G401 (cell line): ENCODE data around the gene C1orf198. TPM values are rescaled to one million over a fixed set of nuclear protein-coding genes. Genes with fewer than 3 reads are reported as not detected.

Experiments used
- DNase-seq: peaks from one replicate; pipeline ENCODE4 v3.0.0-alpha.2; 2015; ENCODE audit warnings: low spot score
- in situ Hi-C: cut with HindIII; loops from 2 replicates; pipeline ENCODE4 v1.10.0; 2016; ENCODE audit warnings: low sequenced_read_pairs, mixed read lengths
- total RNA-seq: library from RNA; depleted of rRNA; stranded (reverse); fragments of >200 nt; shearing (Covaris generic); gene quantifications from 2 replicates; pipeline ENCODE4 v1.2.3, GENCODE V29; 2014

The C1orf198 gene
- total RNA-seq, 1 experiment from 2014 or later: 35.6 TPM

DNA sequence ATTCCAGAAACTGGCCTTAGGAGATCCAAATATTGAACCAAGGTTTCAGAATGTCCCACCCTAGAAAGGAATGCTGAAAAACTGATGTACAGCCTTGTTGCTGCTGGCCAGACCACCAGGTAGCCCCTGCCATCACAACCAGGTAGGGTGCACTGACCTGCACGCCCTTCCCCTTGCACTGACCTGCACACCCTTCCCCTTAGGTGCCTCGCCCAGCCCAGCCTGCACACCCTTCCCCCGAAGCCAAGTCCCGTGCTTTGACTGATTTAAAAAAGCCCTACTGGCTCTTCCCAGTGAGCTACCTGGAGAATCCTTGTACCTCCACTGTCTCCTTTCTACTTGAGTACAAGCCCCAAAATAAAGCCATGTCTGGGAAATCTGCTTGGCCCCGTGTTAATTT lies 26.3 kb upstream of the C1orf198 start:
- no peak for DNase-seq
- in situ Hi-C loops: no loop called here

DNA sequence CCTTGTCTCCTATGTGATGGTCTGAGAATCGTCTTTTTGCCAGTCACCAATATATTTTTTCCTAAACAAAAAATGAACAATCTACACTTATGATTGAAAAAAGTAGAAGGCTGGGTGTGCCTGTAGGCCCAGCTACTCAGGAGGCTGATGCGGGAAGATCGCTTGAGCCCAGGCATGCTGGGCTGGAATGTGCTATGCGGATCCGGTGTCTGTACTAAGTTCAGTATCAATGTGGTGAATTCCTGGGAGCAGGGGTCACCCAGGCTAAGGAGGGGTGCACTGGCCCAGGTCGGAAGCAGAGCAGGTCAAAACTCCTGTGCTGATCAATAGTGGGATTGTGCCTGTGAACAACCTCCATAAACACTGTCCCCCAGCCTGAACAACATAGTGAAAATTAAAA lies 25.7 kb upstream of the C1orf198 start:
- DNase-seq: no peak
- in situ Hi-C loops: no loop called here

DNA sequence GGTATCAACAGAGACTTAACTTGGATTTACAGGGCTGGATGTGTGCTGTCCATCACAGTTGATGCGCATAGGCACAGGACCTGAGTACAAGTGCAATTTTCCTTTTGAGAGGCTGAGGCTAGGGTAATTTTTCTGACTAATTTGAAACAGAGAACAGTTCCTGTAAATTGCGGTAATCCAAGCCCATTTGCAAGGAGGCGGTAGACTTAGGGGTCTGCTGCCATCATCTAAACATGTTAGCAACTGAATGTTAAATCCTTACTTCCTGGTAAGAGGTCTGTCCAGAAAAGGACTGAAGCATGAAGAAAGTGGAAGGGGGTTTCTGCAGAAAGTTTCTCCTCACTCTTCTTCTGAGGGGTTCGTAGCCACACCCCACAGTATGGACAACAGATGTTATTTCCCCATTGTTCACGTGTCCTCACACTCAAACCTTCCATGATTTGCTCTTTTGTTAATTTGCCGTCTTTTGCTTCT lies 23.7 kb upstream of the C1orf198 start:
- no peak for DNase-seq
- in situ Hi-C loops: no loop called here

DNA sequence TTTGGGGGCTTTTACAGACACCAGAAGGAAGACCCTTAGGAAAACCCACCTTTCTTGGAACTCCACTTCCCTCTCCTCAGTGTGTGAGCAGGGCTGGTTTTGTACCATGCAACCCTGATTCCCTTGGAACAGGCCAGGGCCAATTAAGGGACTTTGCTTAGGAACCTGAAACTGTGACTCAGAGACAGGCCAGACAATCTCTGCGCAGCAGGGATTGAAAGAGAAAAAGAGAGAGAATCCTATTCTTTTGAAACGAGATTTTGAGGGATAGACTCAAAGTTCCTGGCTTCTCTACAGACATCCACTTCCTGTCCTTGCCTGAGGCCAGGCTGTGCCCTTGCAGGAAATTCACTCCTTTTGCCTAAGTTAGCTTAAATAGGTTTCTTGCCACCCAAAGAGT lies 23.1 kb upstream of the C1orf198 start:
- no peak for DNase-seq
- in situ Hi-C loops: no loop called here

DNA sequence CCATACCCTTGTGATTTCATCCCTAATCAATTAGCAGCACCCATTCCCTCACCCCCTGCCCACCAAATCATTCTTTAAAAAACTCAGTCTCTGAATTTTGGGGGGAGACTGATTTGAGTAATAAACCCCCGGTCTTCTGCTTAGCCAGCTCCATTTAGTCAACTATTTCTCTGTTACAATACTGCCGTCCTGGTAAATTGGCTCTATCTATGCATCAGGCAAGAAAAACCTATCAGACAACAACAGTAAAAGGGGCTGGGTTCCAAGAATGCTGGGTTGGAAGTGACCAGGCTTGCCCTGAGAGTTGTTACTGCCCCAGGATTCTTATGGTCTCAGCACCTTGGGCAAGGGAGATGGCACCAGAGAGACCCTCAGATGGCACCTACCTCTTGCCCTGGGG lies 16.3 kb upstream of the C1orf198 start:
- in situ Hi-C loops: no loop called here
- no peak for DNase-seq

DNA sequence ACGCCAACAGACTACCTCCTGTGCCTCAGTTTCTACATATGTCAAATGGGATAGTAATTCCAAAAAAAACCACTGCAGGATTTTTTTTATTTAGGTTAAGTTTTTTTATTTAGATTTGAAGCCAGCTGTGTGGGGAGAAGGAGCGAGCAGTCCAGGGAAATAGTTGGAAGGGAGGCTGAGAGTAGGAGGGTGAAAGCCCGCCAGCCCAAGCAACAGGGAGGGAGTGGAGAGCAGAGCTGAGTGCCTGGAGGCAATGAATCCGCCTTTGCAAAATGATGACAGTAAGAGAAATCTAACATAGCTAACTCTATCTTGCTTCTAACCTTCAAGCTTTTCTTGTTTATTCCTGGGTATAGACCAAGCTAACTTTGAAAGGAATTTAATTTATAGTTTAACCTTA lies 15.6 kb upstream of the C1orf198 start:
- no peak for DNase-seq
- in situ Hi-C loops: no loop called here

DNA sequence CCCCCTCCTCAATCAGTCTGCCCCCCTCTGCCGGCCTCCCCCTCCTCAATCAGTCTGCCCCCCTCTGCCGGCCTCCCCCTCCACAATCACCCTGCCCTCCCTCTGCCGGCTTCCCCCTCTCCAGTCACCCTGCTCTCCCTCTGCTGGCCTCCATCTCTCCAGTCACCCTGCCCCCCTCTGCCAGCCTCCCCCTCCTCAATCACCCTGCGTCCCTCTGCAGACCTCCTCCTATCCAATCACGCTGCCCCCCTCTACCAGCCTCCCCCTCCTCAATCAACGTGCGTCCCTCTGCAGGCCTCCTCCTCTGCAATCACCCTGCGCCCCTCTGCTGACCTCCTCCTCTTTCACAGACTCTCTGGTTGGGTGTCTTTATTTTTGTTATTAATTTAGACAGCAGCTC lies 11.5 kb upstream of the C1orf198 start:
- DNase-seq: no peak

DNA sequence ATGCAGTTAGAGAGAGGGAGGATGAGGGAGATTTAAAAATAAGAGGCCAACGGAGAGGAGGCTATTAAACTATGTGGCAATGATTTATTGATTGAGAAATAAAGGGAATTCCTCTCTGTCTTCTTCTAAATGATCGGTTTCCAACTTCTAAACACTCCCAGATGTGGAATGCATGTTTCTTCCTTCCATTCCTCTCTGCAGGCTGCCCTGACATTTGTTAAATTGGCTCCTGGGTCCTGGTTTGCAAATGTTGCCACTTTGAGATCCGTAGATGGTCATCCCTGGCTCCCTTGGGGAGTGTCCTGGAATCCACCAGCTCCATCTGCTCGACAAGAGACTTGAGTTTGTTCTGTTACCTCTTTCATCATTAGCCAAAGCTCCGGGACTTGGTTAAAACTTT lies 10.3 kb upstream of the C1orf198 start:
- DNase-seq: no peak
- in situ Hi-C loops: no loop called here

More for the DNA sequence above, 11.5 kb upstream of the C1orf198 start:
- in situ Hi-C loops: no loop called here

DNA sequence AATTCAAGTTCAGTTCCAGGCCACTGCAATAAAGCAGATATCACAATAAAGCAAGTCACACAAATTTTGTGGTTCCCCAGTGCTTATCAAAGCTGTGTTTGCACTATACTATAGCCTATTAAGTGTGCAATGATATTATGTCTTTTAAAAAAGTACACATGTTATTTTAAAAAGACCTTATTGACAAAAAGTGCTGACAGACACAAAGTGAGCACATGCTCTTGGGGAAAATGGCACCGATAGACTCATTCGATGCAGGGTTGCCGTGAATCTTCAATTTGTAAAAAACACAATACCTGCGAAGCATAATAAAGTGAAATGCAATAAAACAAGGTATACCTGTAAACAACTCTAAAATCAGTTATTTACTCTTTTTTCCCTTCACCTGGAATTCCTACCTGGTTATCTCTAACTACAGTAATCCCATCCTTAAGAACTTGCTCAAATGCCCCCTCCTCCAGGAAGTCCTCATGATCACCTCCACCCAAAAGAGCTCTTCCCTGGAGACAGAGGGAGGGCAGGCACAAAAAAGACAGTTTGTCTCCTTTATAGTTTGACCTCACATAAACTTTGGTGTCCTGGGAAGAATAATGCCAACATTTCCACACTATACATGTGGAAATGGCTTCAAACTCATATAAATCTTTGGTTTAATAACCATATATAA lies 9.7 kb upstream of the C1orf198 start:
- in situ Hi-C loops: no loop called here
- DNase-seq: no peak

DNA sequence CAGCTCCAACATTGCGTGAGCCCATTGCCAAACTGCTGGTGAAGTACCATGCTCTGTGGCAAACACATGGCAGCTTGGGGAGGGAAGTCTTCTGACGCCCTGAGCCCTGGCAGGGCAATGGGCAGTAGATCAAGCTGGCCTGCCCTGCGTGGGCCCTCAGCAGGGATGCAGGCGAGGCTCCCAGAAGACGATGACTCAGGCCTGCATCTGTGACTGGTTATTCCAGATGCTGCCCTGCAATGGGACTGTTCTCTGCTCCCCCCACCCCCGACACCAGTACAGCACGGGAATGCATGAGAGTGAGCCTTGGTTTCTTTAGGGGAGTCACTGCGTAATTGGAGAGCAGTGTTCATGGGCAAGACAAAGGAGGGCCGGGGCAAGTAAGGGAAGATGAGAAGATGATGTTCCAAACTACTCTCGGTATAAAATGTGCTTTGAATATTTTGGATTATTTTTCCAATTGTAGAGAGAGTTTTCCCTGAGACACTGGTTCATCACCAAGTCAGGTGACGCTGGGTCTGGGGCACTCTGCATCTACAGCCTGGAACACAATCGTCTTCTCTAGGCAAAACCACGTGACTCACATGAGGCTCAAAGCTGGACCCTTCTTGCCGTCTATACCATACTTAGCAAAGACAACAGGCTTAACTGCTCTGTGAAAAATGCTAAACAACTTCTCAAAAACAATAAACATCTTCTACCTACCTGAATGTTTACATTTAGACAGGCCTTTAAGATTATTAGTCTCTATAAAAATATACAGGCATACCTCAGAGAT lies 9.0 kb upstream of the C1orf198 start:
- in situ Hi-C loops: no loop called here

DNA sequence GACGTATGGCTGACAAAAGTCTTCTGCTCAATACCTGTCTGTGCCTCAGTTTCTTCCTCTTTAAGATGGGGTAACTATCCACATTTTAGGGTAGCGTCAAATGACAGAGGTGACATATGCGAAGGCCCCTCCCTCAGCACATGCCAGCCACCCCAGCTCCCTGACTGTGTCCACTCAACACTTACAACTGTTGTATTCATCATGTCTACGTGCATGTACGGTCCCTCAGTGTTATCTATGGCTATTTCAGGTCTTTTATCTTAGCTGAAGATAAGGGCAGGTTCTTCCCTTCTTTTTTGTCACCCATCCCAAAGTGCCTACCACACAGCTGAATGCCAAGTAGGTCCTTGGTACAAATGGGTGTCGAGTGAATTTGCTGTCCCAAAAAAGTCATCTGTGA lies 8.3 kb upstream of the C1orf198 start:
- in situ Hi-C loops: no loop called here
- DNase-seq: no peak

More for the DNA sequence above, 9.0 kb upstream of the C1orf198 start:
- no peak for DNase-seq

DNA sequence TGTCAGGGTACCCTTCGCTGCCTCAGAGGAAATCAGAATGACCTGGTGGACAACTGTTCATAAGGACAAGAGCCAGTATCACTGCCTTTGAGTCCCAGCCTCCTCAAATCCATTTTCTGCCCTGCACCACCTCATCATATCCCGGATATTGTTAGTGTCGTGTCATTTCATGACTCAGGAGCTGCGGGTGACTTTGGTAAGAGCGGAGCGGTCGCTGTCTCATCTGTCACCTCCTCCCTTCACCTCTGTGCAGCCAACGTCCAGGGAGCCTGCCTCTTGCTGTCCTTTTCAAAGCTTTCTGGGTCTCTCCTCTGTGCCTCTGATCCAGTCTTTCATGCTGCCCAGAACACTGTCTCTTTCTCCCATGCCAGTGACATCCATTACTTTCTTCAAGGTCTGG lies 7.0 kb upstream of the C1orf198 start:
- DNase-seq: no peak
- in situ Hi-C loops: no loop called here

DNA sequence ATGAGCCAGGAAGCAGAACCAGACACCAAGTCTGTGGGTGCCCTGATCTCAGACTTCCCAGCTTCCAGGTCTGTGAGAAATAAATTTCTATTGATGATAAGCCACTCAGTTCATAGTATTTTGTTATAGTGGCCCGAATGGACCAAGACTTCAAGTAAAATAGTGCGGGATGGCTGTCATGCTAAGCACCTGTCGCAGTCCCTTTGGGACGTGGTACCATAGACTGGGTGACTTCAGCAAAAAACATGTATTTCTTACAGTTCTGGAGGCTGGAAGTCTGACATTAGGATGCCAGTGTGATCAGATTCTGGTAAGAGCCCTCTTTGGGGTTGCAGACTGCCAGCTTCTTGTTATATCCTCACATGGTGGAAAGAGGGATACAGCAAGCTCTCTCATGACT lies 2.6 kb upstream of the C1orf198 start:
- in situ Hi-C loops: no loop called here
- no peak for DNase-seq

DNA sequence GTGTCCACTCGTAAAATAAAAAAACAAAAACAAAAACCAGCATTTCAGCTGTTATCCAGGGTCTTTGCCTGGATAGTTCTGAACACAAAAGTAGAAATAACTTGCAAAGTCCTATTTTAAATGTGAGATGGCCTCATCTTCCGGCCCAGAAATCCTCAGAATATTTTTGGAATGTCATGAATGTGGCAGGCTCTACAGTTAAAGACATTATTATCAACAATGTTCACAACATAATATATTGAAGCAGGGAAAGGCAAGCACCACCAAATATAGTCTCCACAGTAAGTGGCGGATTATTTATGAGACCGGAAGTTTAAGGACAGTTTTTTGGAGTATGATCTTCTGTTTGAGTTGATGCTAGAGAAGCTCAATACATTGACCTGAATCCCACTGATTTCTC lies 1.2 kb upstream of the C1orf198 start:
- in situ Hi-C loops: no loop called here
- DNase-seq: no peak

DNA sequence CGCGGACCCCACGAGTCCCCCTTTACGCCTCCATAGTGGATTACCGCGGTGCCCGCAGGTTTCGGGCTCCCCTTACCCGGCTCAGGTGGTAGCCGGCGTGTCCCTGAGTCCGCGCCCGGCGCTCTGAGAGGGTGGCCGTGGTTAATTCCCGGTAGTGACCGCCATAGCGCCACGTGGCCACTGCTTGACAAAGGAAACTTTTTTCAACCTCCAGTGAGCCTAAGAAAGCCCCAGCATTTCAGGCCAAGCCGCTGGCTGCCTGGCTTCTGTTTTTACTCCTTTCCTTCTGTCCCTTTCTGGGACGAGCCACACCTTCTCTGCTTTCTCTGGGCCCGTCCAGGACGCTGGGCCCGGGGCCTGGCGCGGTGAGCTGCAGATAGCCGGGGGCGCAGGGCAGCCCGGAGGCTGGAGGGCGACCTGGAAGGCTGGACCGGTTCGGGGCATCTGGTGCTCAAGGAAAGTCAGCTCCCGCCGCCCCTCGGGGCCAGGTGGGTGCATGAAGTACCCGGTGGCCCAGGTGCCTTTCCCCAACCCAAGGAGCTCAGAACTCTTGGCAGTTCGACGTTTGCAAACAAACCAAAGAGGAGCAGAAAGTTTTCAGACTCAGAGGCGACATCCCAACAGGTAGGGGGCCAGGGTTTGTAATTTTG lies 540 bp upstream of the C1orf198 start:
- DNase-seq: peak; percentile 41
- in situ Hi-C loops: no loop called here

DNA sequence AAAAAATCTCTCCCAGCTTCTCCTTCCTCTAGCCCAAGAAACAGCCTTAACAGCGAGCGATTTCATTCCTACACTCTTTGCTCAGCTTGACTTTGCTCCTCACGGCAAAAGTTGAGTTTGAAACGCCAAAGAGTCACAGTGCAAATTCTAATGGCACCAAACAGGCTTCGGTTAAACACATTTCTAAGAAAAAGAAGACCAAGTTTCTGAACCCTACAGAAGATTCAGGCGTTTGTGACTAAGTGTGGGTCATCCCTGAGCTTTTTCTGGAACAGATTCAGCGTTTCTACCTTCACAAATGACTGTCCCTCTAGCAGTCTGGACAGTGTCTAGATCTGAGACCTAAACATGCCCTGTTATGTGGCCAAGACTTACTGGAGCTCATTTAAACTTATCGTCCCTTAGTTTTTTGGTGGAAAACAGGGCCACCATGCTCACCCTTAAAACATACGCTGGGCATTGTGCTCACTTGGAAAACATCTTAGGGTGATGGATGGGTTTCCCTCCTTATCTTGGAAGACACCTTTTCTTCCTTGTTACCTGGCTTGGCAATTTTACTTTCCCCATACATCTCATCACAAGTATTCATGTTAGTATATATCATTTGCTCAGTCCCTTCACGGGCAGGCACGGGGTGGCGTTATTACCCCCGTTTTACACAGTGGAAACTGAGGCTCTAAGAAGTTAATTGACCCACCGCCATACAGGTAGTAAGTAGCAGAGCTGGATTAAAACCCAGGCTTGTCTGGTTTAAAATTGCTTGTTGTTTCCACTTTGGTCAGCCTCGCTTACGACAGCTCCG lies 1.0 kb downstream of the C1orf198 start:
- in situ Hi-C loops: no loop called here
- DNase-seq: peak; percentile 42

DNA sequence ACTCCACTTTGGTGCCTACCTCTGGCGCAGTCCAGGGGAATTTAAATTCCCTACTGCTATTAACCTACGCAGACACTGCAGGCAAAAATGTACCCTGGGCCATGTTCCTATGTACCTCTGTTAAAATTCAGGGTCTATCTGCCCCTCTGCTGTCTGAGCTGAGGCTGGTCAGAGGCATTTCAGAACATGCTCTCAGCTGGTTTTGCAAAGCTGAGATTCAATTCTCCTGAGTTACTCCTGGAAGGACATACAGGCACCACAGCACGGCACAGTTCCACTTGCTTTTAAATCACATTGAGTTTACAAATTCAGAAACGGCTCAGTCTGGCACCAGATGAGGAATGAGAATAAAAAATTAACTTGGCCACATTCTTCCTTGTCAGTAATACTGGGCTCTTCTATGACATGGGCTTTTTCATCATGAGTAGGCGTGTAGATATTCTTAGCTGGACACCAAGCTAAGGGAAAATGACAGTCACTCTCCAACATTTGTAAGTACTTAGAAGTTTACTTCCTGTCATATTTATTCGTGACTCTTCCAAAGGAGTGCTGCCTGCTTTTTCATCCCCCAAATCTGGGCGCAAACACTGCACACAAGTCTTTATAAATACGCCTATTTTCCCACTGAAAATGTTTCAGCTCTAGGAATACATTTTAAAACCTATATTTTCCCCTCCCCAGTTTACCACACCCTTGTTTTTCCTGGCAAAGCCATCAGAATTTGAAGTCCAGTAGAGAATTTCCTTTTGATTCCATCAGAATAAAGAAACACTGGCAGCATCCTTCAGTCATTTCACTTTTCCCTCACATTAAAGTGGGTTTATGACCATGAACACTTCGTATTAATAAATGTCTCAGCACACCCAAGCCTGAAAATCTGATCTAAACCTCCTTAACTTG lies 1.9 kb downstream of the C1orf198 start:
- DNase-seq: peak; percentile 18
- in situ Hi-C loops: no loop called here

DNA sequence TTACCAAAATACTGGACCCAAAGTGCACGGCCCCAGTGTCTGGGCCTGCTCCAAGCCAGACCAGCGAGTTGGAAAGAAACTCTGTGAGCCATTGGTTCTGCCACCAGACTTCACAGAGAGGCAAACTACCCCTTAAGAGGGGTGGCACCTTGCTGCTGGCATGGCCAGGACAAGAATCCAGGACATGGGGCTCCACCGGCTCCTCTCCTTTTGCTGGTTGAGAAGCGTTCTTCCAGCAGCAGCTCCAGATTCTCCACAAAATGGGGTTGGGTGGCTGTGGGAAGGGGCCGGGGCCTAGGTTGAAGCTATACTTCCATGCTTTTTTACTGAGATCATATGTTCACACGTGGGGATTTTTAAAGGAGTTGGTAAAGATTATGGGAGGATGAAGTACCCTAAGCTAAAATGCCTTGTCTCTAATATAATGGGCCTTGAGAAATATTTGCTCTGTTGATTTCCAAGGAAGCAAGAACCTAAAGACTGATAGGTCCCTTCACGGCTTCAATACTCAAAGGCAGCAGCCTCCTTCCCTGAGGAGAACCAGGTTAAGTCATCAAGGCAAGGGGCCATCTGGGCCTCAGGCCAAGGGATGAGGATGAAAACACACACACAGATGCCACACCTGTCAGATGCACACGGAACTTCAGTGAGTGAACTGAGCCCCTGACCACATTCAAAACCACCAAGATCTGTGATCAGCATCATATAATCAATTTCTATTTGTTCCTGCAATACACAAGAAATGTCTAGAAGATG lies 3.1 kb downstream of the C1orf198 start:
- DNase-seq: no peak
- in situ Hi-C loops: no loop called here
